ENCODE results near the gene GABPB1. TPM values are rescaled to one million over a fixed set of nuclear protein-coding genes. Genes with fewer than 3 reads are reported as not detected.
"Not testable (repeated sequence)": the region's sequence is repeated elsewhere in the genome, so short reads cannot be mapped to it uniquely, and the experiment has no call there.

GABPB1 gene
- 10 to 100 TPM; 41.1 to 53.8 TPM for total RNA-seq

- Mint-ChIP-seq H3K9me3 (no peaks in the 10 kb centered on the region), H3K36me3 (peaks cover 54 to 58% of the 10 kb centered on the region in 2 donors), H3K27ac (peak within 1 kb of the TSS; percentile 100)
- peak; percentile 88 to 95 for DNase-seq (ENCODE audit: low spot score in 2 of 2)
- ATAC-seq, result peak; percentile 61 to 62
Observed at GRCh38 chr15:50354838-50355618, at the start of gene GABPB1. Gene GABPB1, minus strand, starts transcription at chr15:50355198. Its CDS starts 45,400 bp downstream, at chr15:50309798.

- not testable (repeated sequence) for DNase-seq (ENCODE audit: low spot score in 2 of 2); H3K9me3 Mint-ChIP-seq; ATAC-seq; H3K36me3 Mint-ChIP-seq; H3K27ac Mint-ChIP-seq
Observed at GRCh38 chr15:50391561-50391960, 36.6 kb upstream of the GABPB1 start.

GRCh38 chr15:50390554-50391264 lies 35.7 kb upstream of the GABPB1 start:
- no peak overlapping the region for H3K27ac Mint-ChIP-seq
- no peaks in the 10 kb centered on the region for H3K36me3 Mint-ChIP-seq
- no peak for DNase-seq (ENCODE audit: low spot score in 2 of 2)
- no peak for ATAC-seq
- H3K9me3 Mint-ChIP-seq, result no peaks in the 10 kb centered on the region

- H3K27ac Mint-ChIP-seq; DNase-seq (ENCODE audit: low spot score in 2 of 2); H3K36me3 Mint-ChIP-seq; H3K9me3 Mint-ChIP-seq; ATAC-seq: not testable (repeated sequence)
Observed at GRCh38 chr15:50382408-50382807, 27.4 kb upstream of the GABPB1 start.

- Mint-ChIP-seq H3K27ac (no peak overlapping the region), H3K9me3 (no peaks in the 10 kb centered on the region), H3K36me3 (no peaks in the 10 kb centered on the region)
- DNase-seq (ENCODE audit: low spot score in 2 of 2) (no peak), ATAC-seq (no peak)
Observed at GRCh38 chr15:50381438-50381837, 26.4 kb upstream of the GABPB1 start.

- no peak for ATAC-seq
- Mint-ChIP-seq H3K9me3 (no peaks in the 10 kb centered on the region), H3K27ac (no peak overlapping the region), H3K36me3 (no peaks in the 10 kb centered on the region)
- DNase-seq (ENCODE audit: low spot score in 2 of 2), result no peak
Observed at GRCh38 chr15:50380089-50380488, 25.1 kb upstream of the GABPB1 start.

- ATAC-seq; DNase-seq (ENCODE audit: low spot score in 2 of 2); H3K36me3 Mint-ChIP-seq; H3K27ac Mint-ChIP-seq; H3K9me3 Mint-ChIP-seq: not testable (repeated sequence)
Observed at GRCh38 chr15:50379413-50379812, 24.4 kb upstream of the GABPB1 start.

- no peaks in the 10 kb centered on the region for H3K36me3 Mint-ChIP-seq
- no peak for DNase-seq (ENCODE audit: low spot score in 2 of 2)
- ATAC-seq, result no peak
- H3K9me3 Mint-ChIP-seq, result no peaks in the 10 kb centered on the region
- peak overlapping the region; percentile 59 to 82 for H3K27ac Mint-ChIP-seq
Observed at GRCh38 chr15:50378776-50379175, 23.8 kb upstream of the GABPB1 start.

GRCh38 chr15:50377867-50378751 lies 23.1 kb upstream of the GABPB1 start:
- Mint-ChIP-seq H3K36me3 (no peaks in the 10 kb centered on the region), H3K9me3 (no peaks in the 10 kb centered on the region), H3K27ac (peak overlapping the region; percentile 59 to 82)
- no peak for DNase-seq (ENCODE audit: low spot score in 2 of 2)
- peak; percentile 97 to 98 for ATAC-seq

GRCh38 chr15:50369564-50369963 lies 14.6 kb upstream of the GABPB1 start:
- H3K9me3 Mint-ChIP-seq; DNase-seq (ENCODE audit: low spot score in 2 of 2); H3K27ac Mint-ChIP-seq; ATAC-seq: not testable (repeated sequence)
- H3K36me3 Mint-ChIP-seq, result peaks cover 0 to 13% of the 10 kb centered on the region in 2 donors

- H3K9me3 Mint-ChIP-seq, result no peaks in the 10 kb centered on the region
- peaks cover 5 to 39% of the 10 kb centered on the region in 2 donors for H3K36me3 Mint-ChIP-seq
Observed at GRCh38 chr15:50365971-50366370, 11.0 kb upstream of the GABPB1 start.

GRCh38 chr15:50365570-50365969 lies 10.6 kb upstream of the GABPB1 start:
- peak overlapping the region in 1 of 2 donors; percentile 37 for H3K27ac Mint-ChIP-seq
- DNase-seq (ENCODE audit: low spot score in 2 of 2) (no peak), ATAC-seq (no peak)
- no peaks in the 10 kb centered on the region for H3K9me3 Mint-ChIP-seq
- peaks cover 9 to 43% of the 10 kb centered on the region in 2 donors for H3K36me3 Mint-ChIP-seq

More at GRCh38 chr15:50365971-50366370, 11.0 kb upstream of the GABPB1 start:
- ATAC-seq (no peak), DNase-seq (ENCODE audit: low spot score in 2 of 2) (no peak)
- peak overlapping the region in 1 of 2 donors; percentile 37 for H3K27ac Mint-ChIP-seq

- Mint-ChIP-seq H3K36me3 (peaks cover 11 to 56% of the 10 kb centered on the region in 2 donors), H3K27ac (no peak overlapping the region), H3K9me3 (no peaks in the 10 kb centered on the region)
- ATAC-seq (no peak), DNase-seq (ENCODE audit: low spot score in 2 of 2) (no peak)
Observed at GRCh38 chr15:50363612-50364011, 8.6 kb upstream of the GABPB1 start.

GRCh38 chr15:50361756-50362155 lies 6.8 kb upstream of the GABPB1 start:
- DNase-seq (ENCODE audit: low spot score in 2 of 2) (no peak), ATAC-seq (no peak)
- Mint-ChIP-seq H3K9me3 (no peaks in the 10 kb centered on the region), H3K27ac (no peak overlapping the region), H3K36me3 (peaks cover 22 to 72% of the 10 kb centered on the region in 2 donors)

- no peak overlapping the region for H3K27ac Mint-ChIP-seq
- peaks cover 45 to 71% of the 10 kb centered on the region in 2 donors for H3K36me3 Mint-ChIP-seq
- DNase-seq (ENCODE audit: low spot score in 2 of 2) (peak in 1 of 2 donors; percentile 25), ATAC-seq (peak; percentile 17 to 33)
- H3K9me3 Mint-ChIP-seq, result no peaks in the 10 kb centered on the region
Observed at GRCh38 chr15:50358845-50359244, 3.8 kb upstream of the GABPB1 start.

- no peak for DNase-seq (ENCODE audit: low spot score in 2 of 2)
- no peak for ATAC-seq
- H3K9me3 Mint-ChIP-seq, result no peaks in the 10 kb centered on the region
- H3K36me3 Mint-ChIP-seq, result peaks cover 60 to 67% of the 10 kb centered on the region in 2 donors
- peak overlapping the region; percentile 100 for H3K27ac Mint-ChIP-seq
Observed at GRCh38 chr15:50355980-50356379, 982 bp upstream of the GABPB1 start.

- peak overlapping the region; percentile 100 for H3K27ac Mint-ChIP-seq
- ATAC-seq (no peak), DNase-seq (ENCODE audit: low spot score in 2 of 2) (no peak)
- H3K9me3 Mint-ChIP-seq, result no peaks in the 10 kb centered on the region
- H3K36me3 Mint-ChIP-seq, result peaks cover 56 to 63% of the 10 kb centered on the region in 2 donors
Observed at GRCh38 chr15:50355619-50355905, 564 bp upstream of the GABPB1 start.
